Epithelial cell of proximal tubule (primary cell): ENCODE data around the gene RARS1. TPM values are rescaled to one million over a fixed set of nuclear protein-coding genes. Genes with fewer than 3 reads are reported as not detected.
"Not testable (repeated sequence)": the region's sequence is repeated elsewhere in the genome, so short reads cannot be mapped to it uniquely, and the experiment has no call there.

Experiments
- DNase-seq: peaks from one replicate; pipeline ENCODE4 v3.0.0-alpha.2; 2011; ENCODE audit warnings: low read depth
- H3K4me3 ChIP-seq: 2 replicates; pipeline ENCODE4 v1.5.1; 2011; ENCODE audit warnings: low read depth, mild to moderate bottlenecking, low read length
- CTCF ChIP-seq: conservative IDR thresholded peaks from 2 replicates; pipeline ENCODE4 v1.5.1; 2012; ENCODE audit warnings: low read depth, mild to moderate bottlenecking, low read length
- total RNA-seq: library from RNA; depleted of rRNA; stranded (reverse); fragments of >200 nt; gene quantifications from 2 replicates; pipeline ENCODE4 v1.2.3, GENCODE V29; 2015

The RARS1 gene
- total RNA-seq, 1 donor from 2014 or later: 109 TPM

DNA sequence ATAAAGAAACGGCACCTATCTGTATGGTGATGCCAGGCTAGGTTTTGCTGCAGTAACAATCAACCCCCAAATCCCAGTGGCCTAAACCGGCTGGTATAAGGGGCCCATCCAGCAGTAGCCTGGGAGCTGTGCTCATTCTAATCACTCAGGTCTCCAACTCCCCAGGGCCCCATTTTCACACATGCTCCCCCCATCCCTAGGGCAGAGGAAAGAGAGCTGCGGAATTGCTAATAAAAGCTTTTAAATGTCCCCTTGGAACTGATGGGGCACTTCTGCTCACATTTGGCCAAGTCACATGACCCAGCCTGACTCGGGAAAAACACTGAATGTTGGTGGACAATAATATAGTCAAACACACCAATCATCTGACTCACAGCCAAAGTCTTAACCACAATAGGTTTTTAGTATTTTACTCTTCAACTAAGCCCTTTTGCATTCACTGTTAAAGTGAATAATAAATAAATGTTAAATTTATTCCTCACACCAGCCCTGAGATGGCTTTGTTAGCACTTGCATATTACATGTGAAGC, 44.4 kb downstream of the RARS1 start:
- H3K4me3 ChIP-seq: no peak overlapping the region
- TF ChIP-seq CTCF: no peak
- no peak for DNase-seq

- H3K4me3 ChIP-seq: no peak overlapping the region
- DNase-seq: no peak
- TF ChIP-seq CTCF: no peak
These were observed 44.9 kb downstream of the RARS1 start for GRCh38 chr5:168531191-168531590.

DNA sequence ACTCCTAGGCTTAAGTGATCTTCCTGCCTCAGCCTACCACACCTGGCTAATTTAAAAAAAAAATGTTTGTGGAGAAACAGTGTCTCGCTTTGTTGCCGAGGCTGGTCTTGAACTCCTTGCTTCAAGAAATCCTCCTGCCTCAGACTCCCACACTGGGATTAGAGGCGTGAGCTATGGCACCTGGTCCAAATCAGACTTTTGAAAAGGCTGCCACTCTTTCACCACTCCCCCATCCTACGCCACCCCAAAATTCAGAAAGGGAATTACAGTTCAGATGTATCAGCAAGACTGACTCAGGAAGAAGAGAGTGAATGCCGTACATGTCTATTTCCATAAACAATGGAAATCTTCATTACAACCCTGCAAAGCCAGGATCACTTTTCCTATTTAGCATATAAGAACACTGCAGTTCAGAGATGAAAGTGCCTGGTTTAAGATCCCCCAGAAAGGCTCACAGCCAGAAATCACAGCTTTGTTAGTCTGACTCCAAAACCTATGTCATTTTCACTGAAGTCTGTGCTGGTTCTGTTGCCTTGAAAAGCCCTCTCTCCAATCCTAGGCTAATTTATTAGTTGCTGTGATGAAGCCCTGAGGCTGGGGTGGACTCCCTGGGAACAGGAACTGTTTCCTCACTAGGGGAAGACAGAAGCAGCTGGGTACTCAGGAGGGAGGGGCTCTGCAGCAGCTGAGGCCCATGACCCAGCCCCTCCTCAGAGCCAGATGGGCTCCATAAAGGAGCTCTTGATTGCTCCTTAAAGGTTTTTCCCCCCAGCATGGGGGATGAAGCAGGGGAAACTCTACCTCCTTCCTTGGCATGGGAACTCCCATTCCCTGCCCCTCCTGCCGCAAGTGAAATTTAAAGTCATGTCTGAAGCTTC, 46.0 kb downstream of the RARS1 start:
- no peak for TF ChIP-seq CTCF
- H3K4me3 ChIP-seq: no peak overlapping the region
- no peak for DNase-seq

DNA sequence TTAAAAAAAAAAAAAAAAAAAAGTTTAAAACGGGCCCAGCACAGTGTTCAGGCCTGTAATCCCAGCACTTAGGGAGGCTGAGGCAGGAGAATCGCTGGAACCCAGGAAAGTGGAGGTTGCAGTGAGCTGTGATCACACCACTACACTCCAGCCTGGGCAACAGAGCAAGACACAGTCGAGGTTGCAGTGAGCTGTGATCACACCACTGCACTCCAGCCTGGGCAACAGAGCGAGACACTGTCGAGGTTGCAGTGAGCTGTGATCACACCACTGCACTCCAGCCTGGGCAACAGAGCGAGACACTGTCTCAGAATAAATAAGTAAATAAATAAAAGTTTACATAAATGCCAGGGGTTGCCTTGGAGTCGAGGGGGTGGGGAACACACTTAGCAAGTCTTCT, 48.1 kb downstream of the RARS1 start:
- DNase-seq, H3K4me3 ChIP-seq: not testable (repeated sequence)

- no peak for TF ChIP-seq CTCF
- H3K4me3 ChIP-seq: no peak overlapping the region
- DNase-seq: no peak
These were observed 50.9 kb downstream of the RARS1 start for GRCh38 chr5:168537176-168537575.

GRCh38 chr5:168549554-168549953, 63.3 kb downstream of the RARS1 start:
- no peak for TF ChIP-seq CTCF
- no peak for DNase-seq
- no peak overlapping the region for H3K4me3 ChIP-seq

DNA sequence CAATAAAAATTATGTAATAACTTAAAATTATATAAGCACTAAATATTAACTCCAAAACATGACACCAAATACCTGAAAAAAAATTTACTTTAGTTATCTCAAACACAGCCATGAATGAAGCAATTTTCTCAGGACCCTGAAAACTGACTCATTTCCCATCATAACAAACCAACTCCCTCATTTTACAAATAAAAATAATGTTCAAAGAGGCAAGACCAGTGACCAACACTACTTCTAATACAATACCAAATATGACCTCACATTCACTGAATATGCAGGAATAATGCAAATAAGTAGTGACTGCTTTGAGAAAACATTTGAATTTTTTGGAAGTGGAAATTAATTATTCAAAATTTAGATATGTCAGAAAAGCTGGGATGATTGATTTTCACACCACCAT, 64.4 kb downstream of the RARS1 start:
- no peak overlapping the region for H3K4me3 ChIP-seq
- TF ChIP-seq CTCF: no peak
- no peak for DNase-seq
